H1 (cell line): Measurements from ENCODE around the gene FECH. TPM values are rescaled to one million over a fixed set of nuclear protein-coding genes. Genes with fewer than 3 reads are reported as not detected.

Experiments used
- ASH2L ChIP-seq: fragments of 200-600, 300-600 bp; sonication (generic); IDR thresholded peaks from one replicate; pipeline ENCODE4 v1.7.1; 2017; ENCODE audit warnings: low read length
- ATF2 ChIP-seq: IDR thresholded peaks from 2 replicates; pipeline ENCODE4 v1.6.1; 2012; ENCODE audit warnings: low read length, inconsistent platforms
- CREB1 ChIP-seq: IDR thresholded peaks from 2 replicates; pipeline ENCODE4 v1.6.1; 2012; ENCODE audit warnings: inconsistent platforms
- polyA plus RNA-seq, 7 experiments: library from polyadenylated mRNA; depleted of rRNA in 3 of 7; stranded (reverse) in 5 of 7; unstranded in 2 of 7; fragments of >200 nt in 5 of 7; fragments of 200-250 nt in 2 of 7; gene quantifications; 1 replicate in 5 of 7; 2 replicates in 1 of 7; 4 replicates in 1 of 7; pipeline versions ENCODE4 v1.2.1 to v1.2.3, GENCODE V29; 2011 to 2013; ENCODE audit warnings: missing spikeins in 2 of 7, mixed read lengths in 2 of 7
- total RNA-seq: library from RNA; stranded (reverse); fragmentation: NEBNext Ultra II Directional; extraction: Animal tissue kit (Norgen Biotek cat#: 25700); gene quantifications from 2 replicates; pipeline ENCODE4 v1.2.1, GENCODE V29; 2021

Gene FECH
- total and polyA plus RNA-seq, 2 of the 8 experiments (the other 6 are each of a cell fraction or from before 2014, with no cell fraction given), result 13.1 to 26.6 TPM

DNA sequence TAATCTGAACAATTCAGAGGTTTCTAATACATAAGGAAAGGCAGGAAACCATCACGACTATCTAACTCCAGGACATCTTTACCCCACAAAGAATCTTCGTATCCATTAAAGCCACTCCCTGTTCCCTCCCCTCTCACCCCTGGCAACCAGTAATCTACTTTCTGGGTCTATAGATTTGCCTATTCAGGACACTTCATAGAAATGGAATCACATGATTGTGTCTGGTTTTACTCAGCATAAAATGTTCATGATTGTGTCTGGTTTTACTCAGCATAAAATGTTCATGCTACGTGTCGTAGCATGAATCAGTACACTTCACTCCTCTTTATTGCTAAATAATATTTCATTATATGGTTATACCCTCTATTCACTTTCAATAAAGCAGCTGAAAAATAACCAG lies 11.6 kb downstream of the FECH start (continued):
- no peak for TF ChIP-seq CREB1
- TF ChIP-seq ASH2L, result no peak
- no peak for TF ChIP-seq ATF2
